GM06990 (cell line): ENCODE measurements around the gene AJUBA.

Source experiments
- DNase-seq: peaks from one replicate; pipeline ENCODE4 v3.0.0-alpha.2; 2011; ENCODE audit not compliant: insufficient read length; ENCODE audit errors: extremely low read depth
- H3K27me3 ChIP-seq: replicated peaks from 2 replicates; pipeline ENCODE4 v1.6.0; 2011; ENCODE audit warnings: low read length; ENCODE audit not compliant: control insufficient read depth, insufficient read depth
- H3K36me3 ChIP-seq: 2 replicates; pipeline ENCODE4 v1.5.1; 2011; ENCODE audit warnings: low read length; ENCODE audit not compliant: control insufficient read depth, insufficient read depth
- H3K4me3 ChIP-seq: replicated peaks from 2 replicates; pipeline ENCODE4 v1.5.1; 2011; ENCODE audit warnings: low read depth, mild to moderate bottlenecking, control low read depth, low read length
- CTCF ChIP-seq: IDR thresholded peaks from 2 replicates; pipeline ENCODE4 v1.5.1; 2011; ENCODE audit warnings: low read length, control low read depth, mild to moderate bottlenecking, inconsistent platforms; ENCODE audit not compliant: insufficient read depth, poor library complexity, severe bottlenecking

Gene AJUBA

GRCh38 chr14:22945642-22946041 is 36.7 kb downstream of the AJUBA start:
- Histone ChIP-seq H3K36me3 (peaks cover 6% of the 10 kb centered on the region), H3K4me3 (no peak overlapping the region), H3K27me3 (no peaks in the 10 kb centered on the region)
- no peak for TF ChIP-seq CTCF
- no peak for DNase-seq

- no peaks in the 10 kb centered on the region for H3K36me3 ChIP-seq
- no peak for DNase-seq
- no peak for TF ChIP-seq CTCF
- H3K4me3 ChIP-seq: no peak overlapping the region
- no peaks in the 10 kb centered on the region for H3K27me3 ChIP-seq
Observed at GRCh38 chr14:22939684-22940083, 42.7 kb downstream of the AJUBA start.

- H3K4me3 ChIP-seq: no peak overlapping the region
- TF ChIP-seq CTCF: no peak
- DNase-seq: no peak
- H3K27me3 ChIP-seq: no peaks in the 10 kb centered on the region
- H3K36me3 ChIP-seq: no peaks in the 10 kb centered on the region
Observed at GRCh38 chr14:22935156-22935555, 47.2 kb downstream of the AJUBA start.

- H3K27me3 ChIP-seq: no peaks in the 10 kb centered on the region
- no peak for DNase-seq
- no peak overlapping the region for H3K4me3 ChIP-seq
- TF ChIP-seq CTCF: no peak
- H3K36me3 ChIP-seq: no peaks in the 10 kb centered on the region
Observed at GRCh38 chr14:22932146-22932545, 50.2 kb downstream of the AJUBA start.

GRCh38 chr14:22929961-22930364 is 52.4 kb downstream of the AJUBA start:
- H3K36me3 ChIP-seq: peaks cover 2% of the 10 kb centered on the region
- TF ChIP-seq CTCF: no peak
- peak overlapping the region; percentile 91 for H3K4me3 ChIP-seq
- H3K27me3 ChIP-seq: no peaks in the 10 kb centered on the region
- DNase-seq: no peak
